HG03280 (cell line): Measurements from ENCODE around the gene SLC25A1.
"Not testable (repeated sequence)": the region's sequence is repeated elsewhere in the genome, so short reads cannot be mapped to it uniquely, and the experiment has no call there.

Source experiments
- ATAC-seq: cut with Tn5 transposase; IDR thresholded peaks from one replicate; pipeline ENCODE4 v1.9.1; 2021; ENCODE audit warnings: mild to moderate bottlenecking, moderate library complexity; ENCODE audit not compliant: unreplicated experiment

SLC25A1 gene

GRCh38 chr22:19168088-19168890 lies 10.2 kb downstream of the SLC25A1 start:
- no peak for ATAC-seq

GRCh38 chr22:19167106-19167869 lies 11.2 kb downstream of the SLC25A1 start:
- ATAC-seq, result no peak

GRCh38 chr22:19166421-19166820 lies 12.1 kb downstream of the SLC25A1 start:
- ATAC-seq, result no peak

GRCh38 chr22:19164425-19164824 lies 14.1 kb downstream of the SLC25A1 start:
- no peak for ATAC-seq

GRCh38 chr22:19158649-19159048 lies 19.9 kb downstream of the SLC25A1 start:
- not testable (repeated sequence) for ATAC-seq

- ATAC-seq, result not testable (repeated sequence)
Measured at GRCh38 chr22:19156109-19156508, 22.4 kb downstream of the SLC25A1 start.

GRCh38 chr22:19152942-19153883 lies 25.3 kb downstream of the SLC25A1 start:
- no peak for ATAC-seq

GRCh38 chr22:19151329-19152191 lies 27.0 kb downstream of the SLC25A1 start:
- no peak for ATAC-seq

- no peak for ATAC-seq
Measured at GRCh38 chr22:19150482-19151328, 27.8 kb downstream of the SLC25A1 start.

- no peak for ATAC-seq
Measured at GRCh38 chr22:19149991-19150390, 28.5 kb downstream of the SLC25A1 start, which contains the start of gene GSC2. Gene GSC2, minus strand, starts transcription at chr22:19150292. Its CDS starts 9 bp downstream, at chr22:19150283.

- no peak for ATAC-seq
Measured at GRCh38 chr22:19149047-19149883, 29.3 kb downstream of the SLC25A1 start.

- no peak for ATAC-seq
Measured at GRCh38 chr22:19148417-19149046, 30.0 kb downstream of the SLC25A1 start.

GRCh38 chr22:19147195-19147780 lies 31.2 kb downstream of the SLC25A1 start:
- no peak for ATAC-seq

- no peak for ATAC-seq
Measured at GRCh38 chr22:19146215-19146968, 32.1 kb downstream of the SLC25A1 start.

- peak; percentile 4 for ATAC-seq
Measured at GRCh38 chr22:19143967-19144400, 34.6 kb downstream of the SLC25A1 start.

GRCh38 chr22:19143212-19143611 lies 35.3 kb downstream of the SLC25A1 start:
- no peak for ATAC-seq
